IMR-90 (cell line): ENCODE results near the gene RPH3AL. TPM values are rescaled to one million over a fixed set of nuclear protein-coding genes. Genes with fewer than 3 reads are reported as not detected.

Experiments
- ATAC-seq: fragments of 200-7000 bp; cut with Tn5 transposase; 2 replicates; pipeline ENCODE4 v1.9.1; 2020; ENCODE audit warnings: low read depth, mild to moderate bottlenecking, moderate library complexity
- BruUV-seq: library from RNA; stranded (reverse); fragments of 400-500 nt; replicated peaks from 2 replicates; lab custom pipeline; 2021; lab: Mats Ljungman, UMichigan
- CTCF ChIA-PET: fragments of 300-600 bp; formaldehyde crosslinking; extraction: SDS; loops from one replicate; lab custom pipeline; 2021; ENCODE audit warnings: antibody characterized with exemption; lab: Yijun Ruan, JAX
- POLR2A ChIA-PET: fragments of 300-600 bp; sonication (Branson Sonifier 250); formaldehyde crosslinking; loops from one replicate; lab custom pipeline; 2022; ENCODE audit warnings: antibody characterized with exemption; ENCODE audit not compliant: unreplicated experiment; lab: Charles Lee
- DNase-seq: peaks from one replicate; pipeline ENCODE4 v3.0.0; 2013
- H2AFZ ChIP-seq: replicated peaks from 2 replicates; pipeline ENCODE3; 2013; ENCODE audit warnings: low read length, mild to moderate bottlenecking; ENCODE audit not compliant: poor library complexity
- H2AK5ac ChIP-seq: 2 replicates; pipeline ENCODE4 v1.6.1; 2013; ENCODE audit warnings: low read depth, low read length, inconsistent platforms
- H2AK9ac ChIP-seq: replicated peaks from 2 replicates; pipeline ENCODE3; 2013; ENCODE audit warnings: mild to moderate bottlenecking, low read depth, low read length, moderate library complexity; ENCODE audit not compliant: poor library complexity
- H2BK120ac ChIP-seq: 2 replicates; pipeline ENCODE4 v1.6.1; 2013; ENCODE audit warnings: low read depth, low read length, inconsistent platforms
- H2BK15ac ChIP-seq: 3 replicates; pipeline ENCODE4 v1.6.1; 2013; ENCODE audit warnings: low read depth, low read length, inconsistent platforms
- H2BK20ac ChIP-seq: 2 replicates; pipeline ENCODE4 v1.6.1; 2013; ENCODE audit warnings: low read depth, mild to moderate bottlenecking, inconsistent platforms, low read length, moderate library complexity
- H2BK5ac ChIP-seq: 2 replicates; pipeline ENCODE4 v1.6.1; 2013; ENCODE audit warnings: mild to moderate bottlenecking, low read depth, low read length, inconsistent platforms; ENCODE audit not compliant: poor library complexity, severe bottlenecking
- H3K14ac ChIP-seq: replicated peaks from 2 replicates; pipeline ENCODE4 v1.6.1; 2013; ENCODE audit warnings: low read depth, low read length, inconsistent platforms
- H3K18ac ChIP-seq: 2 replicates; pipeline ENCODE4 v1.6.1; 2013; ENCODE audit warnings: low read depth, low read length, control low read depth
- H3K23ac ChIP-seq: 2 replicates; pipeline ENCODE4 v1.6.1; 2013; ENCODE audit warnings: low read depth, low read length, inconsistent platforms
- H3K27ac ChIP-seq: 2 replicates; pipeline ENCODE4 v1.5.1; 2013; ENCODE audit warnings: mild to moderate bottlenecking, control low read depth, low read length; ENCODE audit not compliant: insufficient read depth
- H3K27me3 ChIP-seq: 2 replicates; pipeline ENCODE4 v1.6.1; 2013; ENCODE audit warnings: low read length; ENCODE audit not compliant: control insufficient read depth, insufficient read depth
- H3K36me3 ChIP-seq: 2 replicates; pipeline ENCODE4 v1.6.1; 2013; ENCODE audit warnings: low read length, mixed read lengths; ENCODE audit not compliant: control insufficient read depth, insufficient read depth
- H3K4ac ChIP-seq: 2 replicates; pipeline ENCODE4 v1.6.1; 2013; ENCODE audit warnings: low read depth, low read length, inconsistent platforms
- H3K4me1 ChIP-seq: 2 replicates; pipeline ENCODE4 v1.6.1; 2013; ENCODE audit warnings: low read length, mixed read lengths; ENCODE audit not compliant: control insufficient read depth, insufficient read depth
- H3K4me2 ChIP-seq: 2 replicates; pipeline ENCODE4 v1.6.1; 2013; ENCODE audit warnings: low read depth, mild to moderate bottlenecking, control low read depth, low read length, moderate library complexity
- H3K4me3 ChIP-seq: 2 replicates; pipeline ENCODE4 v1.5.1; 2013; ENCODE audit warnings: low read depth, mild to moderate bottlenecking, control low read depth, low read length, moderate library complexity; ENCODE audit not compliant: insufficient read depth
- H3K56ac ChIP-seq: 2 replicates; pipeline ENCODE4 v1.6.1; 2013; ENCODE audit warnings: low read length, inconsistent platforms; ENCODE audit not compliant: insufficient read depth; ENCODE audit errors: extremely low read depth
- H3K79me1 ChIP-seq, 2 experiments: 2 replicates each; pipeline ENCODE4 v1.6.1; 2013; ENCODE audit warnings: low read length in 2 of 2, inconsistent platforms in 1 of 2, low read depth in 1 of 2
- H3K9ac ChIP-seq: 2 replicates; pipeline ENCODE4 v1.6.1; 2013; ENCODE audit warnings: low read depth, low read length, control low read depth
- H3K9me1 ChIP-seq: 2 replicates; pipeline ENCODE4 v1.6.1; 2013; ENCODE audit warnings: low read length, inconsistent platforms; ENCODE audit not compliant: insufficient read depth
- H3K9me3 ChIP-seq: 2 replicates; pipeline ENCODE4 v1.6.1; 2013; ENCODE audit warnings: low read length; ENCODE audit not compliant: control insufficient read depth, insufficient read depth
- H4K20me1 ChIP-seq: 2 replicates; pipeline ENCODE4 v1.6.1; 2013; ENCODE audit warnings: low read length, inconsistent platforms; ENCODE audit not compliant: insufficient read depth
- H4K5ac ChIP-seq: 2 replicates; pipeline ENCODE4 v1.6.1; 2013; ENCODE audit warnings: mild to moderate bottlenecking, low read depth, low read length, control low read depth
- H4K8ac ChIP-seq, 2 experiments: 2 replicates each; pipeline ENCODE4 v1.6.1; 2013; ENCODE audit warnings: low read depth in 2 of 2, low read length in 2 of 2, control low read depth in 1 of 2, inconsistent platforms in 1 of 2
- H4K91ac ChIP-seq: 2 replicates; pipeline ENCODE4 v1.6.1; 2013; ENCODE audit warnings: low read depth, low read length, inconsistent platforms; ENCODE audit not compliant: insufficient read depth
- BHLHE40 ChIP-seq: fragments of 150-350 bp; IDR thresholded peaks from 2 replicates; pipeline ENCODE4 v1.6.1; 2016; ENCODE audit warnings: mild to moderate bottlenecking, low read depth, low read length
- CEBPB ChIP-seq: IDR thresholded peaks from 2 replicates; pipeline ENCODE4 v1.6.1; 2012; ENCODE audit warnings: low read depth, low read length, improper control_type of control experiment
- CHD1 ChIP-seq: IDR thresholded peaks from 2 replicates; pipeline ENCODE4 v1.6.1; 2012; ENCODE audit warnings: low read depth, low read length, improper control_type of control experiment
- CTCF ChIP-seq: conservative IDR thresholded peaks from 2 replicates; pipeline ENCODE4 v1.5.1; 2012; ENCODE audit warnings: mild to moderate bottlenecking, low read depth, low read length, improper control_type of control experiment
- ELK1 ChIP-seq: fragments of 150-350 bp; IDR thresholded peaks from 2 replicates; pipeline ENCODE4 v1.6.1; 2016; ENCODE audit warnings: low read depth, mild to moderate bottlenecking, low read length, moderate library complexity, borderline replicate concordance
- MAFK ChIP-seq: IDR thresholded peaks from 2 replicates; pipeline ENCODE4 v1.6.1; 2012; ENCODE audit warnings: low read depth, low read length, improper control_type of control experiment
- MAZ ChIP-seq: IDR thresholded peaks from 2 replicates; pipeline ENCODE4 v1.6.1; 2012; ENCODE audit warnings: low read depth, mild to moderate bottlenecking, low read length, improper control_type of control experiment, moderate library complexity, borderline replicate concordance
- MXI1 ChIP-seq: IDR thresholded peaks from 2 replicates; pipeline ENCODE4 v1.6.1; 2012; ENCODE audit warnings: low read depth, mild to moderate bottlenecking, low read length, moderate library complexity, borderline replicate concordance
- NFE2L2 ChIP-seq: fragments of 150-350 bp; IDR thresholded peaks from 2 replicates; pipeline ENCODE4 v1.6.1; 2016; ENCODE audit warnings: low read depth, mild to moderate bottlenecking, low read length
- POLR2A ChIP-seq: IDR thresholded peaks from 2 replicates; pipeline ENCODE4 v1.6.1; 2012; ENCODE audit warnings: mild to moderate bottlenecking, low read depth, low read length
- RAD21 ChIP-seq: IDR thresholded peaks from 2 replicates; pipeline ENCODE4 v1.6.1; 2012; ENCODE audit warnings: low read length, improper control_type of control experiment
- RCOR1 ChIP-seq: IDR thresholded peaks from 2 replicates; pipeline ENCODE4 v1.6.1; 2012; ENCODE audit warnings: mild to moderate bottlenecking, low read length, improper control_type of control experiment; ENCODE audit not compliant: insufficient replicate concordance
- RFX5 ChIP-seq: IDR thresholded peaks from 2 replicates; pipeline ENCODE4 v1.8.0; 2012; ENCODE audit warnings: low read depth, mild to moderate bottlenecking, low read length, moderate library complexity
- SMC3 ChIP-seq: fragments of 150-350 bp; IDR thresholded peaks from 2 replicates; pipeline ENCODE4 v1.6.1; 2016; ENCODE audit warnings: low read depth, mild to moderate bottlenecking, antibody characterized with exemption, low read length, moderate library complexity
- USF2 ChIP-seq: fragments of 150-350 bp; IDR thresholded peaks from 2 replicates; pipeline ENCODE4 v1.6.1; 2017; ENCODE audit warnings: mild to moderate bottlenecking, antibody characterized with exemption, low read length, low read depth
- WGBS, 2 experiments: methylation state at CpG; one replicate each; pipeline versions ENCODE4 v1.1.5 to v1.1.7; 2013; ENCODE audit warnings: missing lambda C conversion rate in 2 of 2; ENCODE audit not compliant: insufficient read length in 1 of 2; ENCODE audit errors: extremely low coverage in 2 of 2; 5-methylcytosine and 5-hydroxymethylcytosine counted together
- dilution Hi-C: fragments of 300-500 bp; cut with HindIII; formaldehyde crosslinking; loops from one replicate; pipeline ENCODE4 v1.14.3; 2018; ENCODE audit warnings: low sequenced_read_pairs; ENCODE audit not compliant: unreplicated experiment
- in situ Hi-C: fragments of 300-500 bp; cut with MboI; formaldehyde crosslinking; loops from 3 replicates; pipeline ENCODE4 v1.14.3; 2019; ENCODE audit warnings: low sequenced_read_pairs, inconsistent platforms, mixed read lengths
- intact Hi-C: fragments of 100-400 bp; cut with micrococcal nuclease; formaldehyde crosslinking; loops from 2 replicates; pipeline ENCODE4 v1.10.0; 2022
- polyA plus RNA-seq, 3 experiments: library from polyadenylated mRNA; depleted of rRNA; stranded (reverse); fragments of >200 nt; gene quantifications; 2 replicates each; pipeline ENCODE4 v1.2.3, GENCODE V29; 2012; ENCODE audit warnings: low replicate concordance in 1 of 3
- total RNA-seq: library from RNA; depleted of rRNA; stranded (reverse); fragments of >200 nt; gene quantifications from 2 replicates; pipeline ENCODE4 v1.2.3, GENCODE V29; 2012

Gene RPH3AL
- total and polyA plus RNA-seq, 2 of the 4 experiments (the other 2 are of a cell fraction): 1.8 to 2.5 TPM

GRCh38 chr17:218432-219110 is 134.0 kb downstream of the RPH3AL start:
- Histone ChIP-seq H3K9me1 (no peaks in the 10 kb centered on the region), H4K8ac (no peak overlapping the region), H4K5ac (no peak overlapping the region), H3K27me3 (no peaks in the 10 kb centered on the region; the same call in 1 of the 2 replicates), H2AK9ac (no peak overlapping the region), H3K4me2 (no peak overlapping the region), H3K4me3 (no peak overlapping the region), H2AFZ (no peak overlapping the region), H3K4ac (no peak overlapping the region), H3K9ac (no peak overlapping the region), H2BK120ac (no peak overlapping the region), H3K79me1 (no peaks in the 10 kb centered on the region), H3K56ac (no peak overlapping the region), H3K36me3 (no peaks in the 10 kb centered on the region), H4K91ac (no peak overlapping the region), H3K9me3 (no peaks in the 10 kb centered on the region), H3K23ac (no peak overlapping the region), H2BK5ac (no peak overlapping the region), H3K4me1 (no peaks in the 10 kb centered on the region), H4K20me1 (no peaks in the 10 kb centered on the region), H3K14ac (no peak overlapping the region), H2AK5ac (no peak overlapping the region), H2BK20ac (no peak overlapping the region), H3K18ac (no peak overlapping the region), H3K27ac (no peak overlapping the region), H2BK15ac (no peak overlapping the region)
- no TSS peak for BruUV-seq
- in situ Hi-C loops (no loop called here), dilution Hi-C loops (no loop called here), intact Hi-C loops (no loop called here)
- no peak for DNase-seq
- CTCF ChIA-PET: no interaction called here
- TF ChIP-seq POLR2A (no peak), NFE2L2 (no peak), CTCF (no peak), CEBPB (no peak), MAFK (no peak), ELK1 (no peak), RFX5 (no peak), SMC3 (no peak), RCOR1 (no peak), RAD21 (no peak), USF2 (no peak), MAZ (no peak), BHLHE40 (no peak), CHD1 (no peak), MXI1 (no peak)
- ATAC-seq: no peak
- POLR2A ChIA-PET: no interaction called here
- no CpG with 5 or more reads among the region's 8 CpGs for WGBS, 2 experiments
